Measurements from ENCODE around the gene STXBP5.

Gene STXBP5

GRCh38 chr6:147205690-147206600 lies 1.7 kb downstream of the STXBP5 start:
- H3K27me3 ChIP-seq (ENCODE audit: control insufficient read depth, insufficient read depth, low read length), result no peaks in the 10 kb centered on the region
- no peaks in the 10 kb centered on the region for H3K36me3 ChIP-seq (ENCODE audit: control insufficient read depth, insufficient read depth, low read length)
- peak overlapping the region; percentile 92 for H3K4me3 ChIP-seq (ENCODE audit: low read length)
- no peaks in the 10 kb centered on the region for H3K4me1 ChIP-seq (ENCODE audit: control insufficient read depth, insufficient read depth, low read length)
- H3K9ac ChIP-seq (ENCODE audit: low read length), result no peak overlapping the region
- H3K27ac ChIP-seq (ENCODE audit: low read depth, low read length), result no peak overlapping the region

GRCh38 chr6:147207351-147207750 lies 3.1 kb downstream of the STXBP5 start:
- H3K27me3 ChIP-seq (ENCODE audit: control insufficient read depth, insufficient read depth, low read length), result no peaks in the 10 kb centered on the region
- H3K27ac ChIP-seq (ENCODE audit: low read depth, low read length), result peak overlapping the region; percentile 38
- no peak overlapping the region for H3K4me3 ChIP-seq (ENCODE audit: low read length)
- no peaks in the 10 kb centered on the region for H3K36me3 ChIP-seq (ENCODE audit: control insufficient read depth, insufficient read depth, low read length)
- H3K4me1 ChIP-seq (ENCODE audit: control insufficient read depth, insufficient read depth, low read length), result no peaks in the 10 kb centered on the region
- no peak overlapping the region for H3K9ac ChIP-seq (ENCODE audit: low read length)

GRCh38 chr6:147207837-147208754 lies 3.9 kb downstream of the STXBP5 start:
- H3K4me3 ChIP-seq (ENCODE audit: low read length), result no peak overlapping the region
- no peaks in the 10 kb centered on the region for H3K4me1 ChIP-seq (ENCODE audit: control insufficient read depth, insufficient read depth, low read length)
- H3K27me3 ChIP-seq (ENCODE audit: control insufficient read depth, insufficient read depth, low read length), result no peaks in the 10 kb centered on the region
- no peaks in the 10 kb centered on the region for H3K36me3 ChIP-seq (ENCODE audit: control insufficient read depth, insufficient read depth, low read length)
- H3K27ac ChIP-seq (ENCODE audit: low read depth, low read length), result no peak overlapping the region
- H3K9ac ChIP-seq (ENCODE audit: low read length), result no peak overlapping the region

- no peak overlapping the region for H3K4me3 ChIP-seq (ENCODE audit: low read length)
- H3K27ac ChIP-seq (ENCODE audit: low read depth, low read length), result no peak overlapping the region
- no peaks in the 10 kb centered on the region for H3K27me3 ChIP-seq (ENCODE audit: control insufficient read depth, insufficient read depth, low read length)
- no peaks in the 10 kb centered on the region for H3K4me1 ChIP-seq (ENCODE audit: control insufficient read depth, insufficient read depth, low read length)
- no peak overlapping the region for H3K9ac ChIP-seq (ENCODE audit: low read length)
- no peaks in the 10 kb centered on the region for H3K36me3 ChIP-seq (ENCODE audit: control insufficient read depth, insufficient read depth, low read length)
These were observed 5.7 kb downstream of the STXBP5 start for GRCh38 chr6:147209762-147210449.

- H3K27ac ChIP-seq (ENCODE audit: low read depth, low read length), result no peak overlapping the region
- no peaks in the 10 kb centered on the region for H3K27me3 ChIP-seq (ENCODE audit: control insufficient read depth, insufficient read depth, low read length)
- H3K4me3 ChIP-seq (ENCODE audit: low read length), result no peak overlapping the region
- H3K4me1 ChIP-seq (ENCODE audit: control insufficient read depth, insufficient read depth, low read length), result no peaks in the 10 kb centered on the region
- H3K9ac ChIP-seq (ENCODE audit: low read length), result no peak overlapping the region
- no peaks in the 10 kb centered on the region for H3K36me3 ChIP-seq (ENCODE audit: control insufficient read depth, insufficient read depth, low read length)
These were observed 7.1 kb downstream of the STXBP5 start for GRCh38 chr6:147211349-147211748.

- H3K9ac ChIP-seq (ENCODE audit: low read length), result no peak overlapping the region
- H3K36me3 ChIP-seq (ENCODE audit: control insufficient read depth, insufficient read depth, low read length), result no peaks in the 10 kb centered on the region
- no peaks in the 10 kb centered on the region for H3K4me1 ChIP-seq (ENCODE audit: control insufficient read depth, insufficient read depth, low read length)
- H3K27ac ChIP-seq (ENCODE audit: low read depth, low read length), result no peak overlapping the region
- H3K4me3 ChIP-seq (ENCODE audit: low read length), result no peak overlapping the region
- H3K27me3 ChIP-seq (ENCODE audit: control insufficient read depth, insufficient read depth, low read length), result no peaks in the 10 kb centered on the region
These were observed 7.6 kb downstream of the STXBP5 start for GRCh38 chr6:147211831-147212230.

GRCh38 chr6:147212622-147213021 lies 8.4 kb downstream of the STXBP5 start:
- no peaks in the 10 kb centered on the region for H3K4me1 ChIP-seq (ENCODE audit: control insufficient read depth, insufficient read depth, low read length)
- H3K9ac ChIP-seq (ENCODE audit: low read length), result no peak overlapping the region
- H3K27ac ChIP-seq (ENCODE audit: low read depth, low read length), result no peak overlapping the region
- H3K27me3 ChIP-seq (ENCODE audit: control insufficient read depth, insufficient read depth, low read length), result no peaks in the 10 kb centered on the region
- no peaks in the 10 kb centered on the region for H3K36me3 ChIP-seq (ENCODE audit: control insufficient read depth, insufficient read depth, low read length)
- no peak overlapping the region for H3K4me3 ChIP-seq (ENCODE audit: low read length)

GRCh38 chr6:147213772-147214171 lies 9.6 kb downstream of the STXBP5 start:
- Histone ChIP-seq H3K9ac (ENCODE audit: low read length) (no peak overlapping the region), H3K27ac (ENCODE audit: low read depth, low read length) (no peak overlapping the region), H3K4me1 (ENCODE audit: control insufficient read depth, insufficient read depth, low read length) (no peaks in the 10 kb centered on the region), H3K4me3 (ENCODE audit: low read length) (no peak overlapping the region), H3K27me3 (ENCODE audit: control insufficient read depth, insufficient read depth, low read length) (no peaks in the 10 kb centered on the region), H3K36me3 (ENCODE audit: control insufficient read depth, insufficient read depth, low read length) (no peaks in the 10 kb centered on the region)

- no peak overlapping the region for H3K9ac ChIP-seq (ENCODE audit: low read length)
- no peaks in the 10 kb centered on the region for H3K27me3 ChIP-seq (ENCODE audit: control insufficient read depth, insufficient read depth, low read length)
- no peaks in the 10 kb centered on the region for H3K4me1 ChIP-seq (ENCODE audit: control insufficient read depth, insufficient read depth, low read length)
- H3K27ac ChIP-seq (ENCODE audit: low read depth, low read length), result no peak overlapping the region
- H3K36me3 ChIP-seq (ENCODE audit: control insufficient read depth, insufficient read depth, low read length), result no peaks in the 10 kb centered on the region
- H3K4me3 ChIP-seq (ENCODE audit: low read length), result no peak overlapping the region
These were observed 10.3 kb downstream of the STXBP5 start for GRCh38 chr6:147214248-147215227.

- Histone ChIP-seq H3K36me3 (ENCODE audit: control insufficient read depth, insufficient read depth, low read length) (no peaks in the 10 kb centered on the region), H3K4me3 (ENCODE audit: low read length) (no peak overlapping the region), H3K4me1 (ENCODE audit: control insufficient read depth, insufficient read depth, low read length) (no peaks in the 10 kb centered on the region), H3K27ac (ENCODE audit: low read depth, low read length) (no peak overlapping the region), H3K27me3 (ENCODE audit: control insufficient read depth, insufficient read depth, low read length) (no peaks in the 10 kb centered on the region), H3K9ac (ENCODE audit: low read length) (no peak overlapping the region)
These were observed 12.7 kb downstream of the STXBP5 start for GRCh38 chr6:147216915-147217314.

- Histone ChIP-seq H3K36me3 (ENCODE audit: control insufficient read depth, insufficient read depth, low read length) (no peaks in the 10 kb centered on the region), H3K4me1 (ENCODE audit: control insufficient read depth, insufficient read depth, low read length) (no peaks in the 10 kb centered on the region), H3K27ac (ENCODE audit: low read depth, low read length) (no peak overlapping the region), H3K27me3 (ENCODE audit: control insufficient read depth, insufficient read depth, low read length) (no peaks in the 10 kb centered on the region), H3K9ac (ENCODE audit: low read length) (no peak overlapping the region), H3K4me3 (ENCODE audit: low read length) (no peak overlapping the region)
These were observed 13.7 kb downstream of the STXBP5 start for GRCh38 chr6:147217840-147218404.

All from rectal smooth muscle tissue (tissue), 1 donor.